Dendritic cell treated with granulocyte-macrophage colony-stimulating factor and Interleukin-4, amounts not matched to agents 40 ng/mL and 50 ng/mL, for 4 days (primary cell): ENCODE results near the gene MCTS1.
"Not testable (repeated sequence)": the region's sequence is repeated elsewhere in the genome, so short reads cannot be mapped to it uniquely, and the experiment has no call there.

Experiments
- H3K27ac Mint-ChIP-seq: one replicate; pipeline ENCODE4 v1.8.0; 2022; ENCODE audit warnings: mild to moderate bottlenecking, mixed read lengths
- H3K27me3 Mint-ChIP-seq: one replicate; pipeline ENCODE4 v1.8.0; 2022; ENCODE audit warnings: mild to moderate bottlenecking, mixed read lengths
- H3K36me3 Mint-ChIP-seq: one replicate; pipeline ENCODE4 v1.8.0; 2022; ENCODE audit warnings: low read depth, mixed read lengths
- H3K4me1 Mint-ChIP-seq: one replicate; pipeline ENCODE4 v1.8.0; 2022; ENCODE audit warnings: low read depth, mixed read lengths
- H3K4me3 Mint-ChIP-seq: one replicate; pipeline ENCODE4 v1.8.0; 2022; ENCODE audit warnings: mild to moderate bottlenecking, moderate library complexity, mixed read lengths
- H3K9me3 Mint-ChIP-seq: one replicate; pipeline ENCODE4 v1.8.0; 2022; ENCODE audit warnings: mixed read lengths
- intact Hi-C: fragments of 100-400 bp; cut with micrococcal nuclease; formaldehyde crosslinking; loops from one replicate; pipeline ENCODE4 v1.15.0; 2022

MCTS1 gene

DNA sequence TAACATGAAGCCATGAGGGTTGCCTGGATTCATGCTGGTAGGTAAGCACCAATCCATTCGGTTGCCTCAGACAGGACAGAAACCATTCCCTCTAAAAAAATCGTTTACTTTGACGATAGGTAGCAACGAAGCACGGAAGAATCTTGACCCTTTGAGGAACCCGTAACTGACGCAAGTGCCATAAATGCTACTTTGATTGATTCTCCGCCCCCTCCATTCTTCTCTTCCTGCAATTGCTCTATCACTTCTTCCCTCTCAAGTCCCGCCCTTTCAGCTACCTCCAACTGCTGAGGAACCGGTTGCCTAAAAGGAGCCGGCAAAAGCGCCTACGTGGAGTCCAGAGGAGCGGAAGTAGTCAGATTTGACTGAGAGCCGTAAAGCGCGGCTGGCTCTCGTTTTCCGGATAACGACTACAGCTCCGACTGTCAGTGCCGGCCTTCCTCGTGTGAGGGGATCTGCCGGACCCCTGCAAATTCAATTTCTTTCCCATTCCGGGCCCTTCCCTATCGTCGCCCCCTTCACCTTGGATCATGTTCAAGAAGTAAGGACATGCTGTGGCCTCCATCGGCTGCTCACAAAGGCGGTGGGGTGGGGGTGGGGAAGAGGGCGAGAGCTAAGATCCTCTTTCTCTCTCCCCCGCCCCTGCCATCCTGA is at the start of gene MCTS1:
TSS of gene MCTS1 (plus strand) at position 395 of the 654 bp plus-strand sequence. CDS start at position 531, 136 bp downstream.
- Mint-ChIP-seq H3K27ac (peak within 1 kb of the TSS; percentile 99), H3K9me3 (no peaks in the 10 kb centered on the region), H3K4me3 (peak within 1 kb of the TSS; percentile 90), H3K4me1 (peaks cover 6% of the 10 kb centered on the region), H3K27me3 (no peaks in the 10 kb centered on the region), H3K36me3 (peaks cover 13% of the 10 kb centered on the region)
- intact Hi-C loops: loop anchor here (1.0 kb wide), 1 partner anchor 43 kb away; no protein-coding TSS in a partner anchor

DNA sequence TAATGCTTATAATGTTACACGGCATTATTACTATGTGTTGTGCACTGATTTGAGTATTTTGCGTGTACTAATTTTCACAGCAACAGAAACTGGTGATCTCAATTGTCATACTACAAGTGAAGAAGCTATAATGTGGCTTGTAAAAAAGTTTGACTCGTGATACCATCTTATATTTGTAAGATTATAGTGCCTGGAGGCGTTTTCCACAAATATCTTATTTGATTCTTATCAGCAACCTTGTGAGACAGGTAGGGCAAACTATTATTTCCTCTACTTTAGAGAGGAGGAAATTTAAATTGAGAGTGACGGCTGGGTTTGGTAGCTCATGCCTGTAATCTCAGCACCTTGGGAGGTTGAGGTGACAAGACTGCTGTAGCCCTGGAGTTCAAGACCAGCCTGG is 47.6 kb upstream of the MCTS1 start:
- intact Hi-C loops: no loop called here
- Mint-ChIP-seq H3K27ac (no peak overlapping the region), H3K36me3 (peaks cover 25% of the 10 kb centered on the region), H3K27me3 (no peaks in the 10 kb centered on the region), H3K4me1 (no peaks in the 10 kb centered on the region), H3K9me3 (no peaks in the 10 kb centered on the region), H3K4me3 (no peak overlapping the region)

GRCh38 chrX:120559804-120560203 is 44.1 kb upstream of the MCTS1 start:
- intact Hi-C loops: loop anchor here (2.0 kb wide), 2 partner anchors 71 to 75 kb away; partner anchors contain the start of gene C1GALT1C1
- H3K27me3 Mint-ChIP-seq: no peaks in the 10 kb centered on the region
- H3K4me3 Mint-ChIP-seq: peak overlapping the region; percentile 95
- no peaks in the 10 kb centered on the region for H3K9me3 Mint-ChIP-seq
- H3K36me3 Mint-ChIP-seq: peaks cover 28% of the 10 kb centered on the region
- H3K27ac Mint-ChIP-seq: peak overlapping the region; percentile 93
- H3K4me1 Mint-ChIP-seq: peaks cover 7% of the 10 kb centered on the region

GRCh38 chrX:120560405-120560841 is 43.5 kb upstream of the MCTS1 start:
- Mint-ChIP-seq H3K27me3 (no peaks in the 10 kb centered on the region), H3K36me3 (peaks cover 21% of the 10 kb centered on the region), H3K4me3 (peak overlapping the region; percentile 95), H3K9me3 (no peaks in the 10 kb centered on the region), H3K27ac (peak overlapping the region; percentile 93), H3K4me1 (peaks cover 7% of the 10 kb centered on the region)
- intact Hi-C loops: loop anchor here (2.0 kb wide), 2 partner anchors 70 to 76 kb away; partner anchors contain the start of gene C1GALT1C1

GRCh38 chrX:120560842-120561633 is 42.9 kb upstream of the MCTS1 start, which contains the start of gene CUL4B:
TSS of gene CUL4B (minus strand) at chrX:120560962. CDS start at chrX:120560638, 324 bp downstream.
- no peaks in the 10 kb centered on the region for H3K27me3 Mint-ChIP-seq
- peaks cover 7% of the 10 kb centered on the region for H3K4me1 Mint-ChIP-seq
- intact Hi-C loops: loop anchor here (1.0 to 2.0 kb wide), 3 partner anchors 43 to 76 kb away; partner anchors contain the start of genes C1GALT1C1 and MCTS1
- peak within 1 kb of the TSS; percentile 93 for H3K27ac Mint-ChIP-seq
- peaks cover 19% of the 10 kb centered on the region for H3K36me3 Mint-ChIP-seq
- H3K4me3 Mint-ChIP-seq: peak within 1 kb of the TSS; percentile 95
- no peaks in the 10 kb centered on the region for H3K9me3 Mint-ChIP-seq

GRCh38 chrX:120561634-120562568 is 42.0 kb upstream of the MCTS1 start:
- H3K27me3 Mint-ChIP-seq: no peaks in the 10 kb centered on the region
- H3K4me3 Mint-ChIP-seq: peak overlapping the region; percentile 95
- H3K36me3 Mint-ChIP-seq: peaks cover 19% of the 10 kb centered on the region
- H3K27ac Mint-ChIP-seq: peak overlapping the region; percentile 93
- H3K9me3 Mint-ChIP-seq: no peaks in the 10 kb centered on the region
- H3K4me1 Mint-ChIP-seq: peaks cover 7% of the 10 kb centered on the region
- intact Hi-C loops: loop anchor here (1.0 to 2.0 kb wide), 3 partner anchors 42 to 77 kb away; partner anchors contain the start of genes C1GALT1C1 and MCTS1

- Mint-ChIP-seq H3K27me3 (no peaks in the 10 kb centered on the region), H3K4me3 (peak overlapping the region; percentile 21), H3K4me1 (peaks cover 7% of the 10 kb centered on the region), H3K36me3 (peaks cover 15% of the 10 kb centered on the region), H3K9me3 (no peaks in the 10 kb centered on the region), H3K27ac (peak overlapping the region; percentile 93)
- intact Hi-C loops: no loop called here
Observed at GRCh38 chrX:120562569-120562926, 41.4 kb upstream of the MCTS1 start.

GRCh38 chrX:120564925-120565324 is 39.0 kb upstream of the MCTS1 start:
- no peak overlapping the region for H3K4me3 Mint-ChIP-seq
- intact Hi-C loops: no loop called here
- H3K36me3 Mint-ChIP-seq: peaks cover 14% of the 10 kb centered on the region
- peaks cover 7% of the 10 kb centered on the region for H3K4me1 Mint-ChIP-seq
- H3K27ac Mint-ChIP-seq: no peak overlapping the region
- H3K27me3 Mint-ChIP-seq: no peaks in the 10 kb centered on the region
- no peaks in the 10 kb centered on the region for H3K9me3 Mint-ChIP-seq

DNA sequence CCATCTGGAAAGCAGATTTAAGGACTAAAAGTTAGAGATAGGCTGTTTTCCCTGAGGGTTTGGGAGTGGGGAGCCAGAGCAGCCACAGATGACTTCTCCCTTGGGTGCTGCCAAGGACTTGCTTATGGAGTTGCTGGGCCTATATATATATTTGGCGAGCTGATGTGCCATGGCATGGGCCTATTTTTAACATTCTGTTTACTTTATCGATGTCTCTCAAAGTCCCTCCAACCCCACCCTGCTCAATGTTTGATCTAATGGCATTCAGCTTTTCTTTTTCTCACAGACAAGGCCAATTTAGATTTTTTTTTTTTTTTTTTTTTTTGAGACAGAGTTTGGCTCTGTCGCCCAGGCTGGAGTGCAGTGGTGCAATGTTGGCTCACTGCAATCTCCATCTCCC is 37.1 kb upstream of the MCTS1 start:
- Mint-ChIP-seq H3K27ac (no peak overlapping the region), H3K9me3 (no peaks in the 10 kb centered on the region), H3K4me1 (peaks cover 7% of the 10 kb centered on the region), H3K4me3 (no peak overlapping the region), H3K27me3 (no peaks in the 10 kb centered on the region), H3K36me3 (peaks cover under 1% of the 10 kb centered on the region)
- intact Hi-C loops: no loop called here

DNA sequence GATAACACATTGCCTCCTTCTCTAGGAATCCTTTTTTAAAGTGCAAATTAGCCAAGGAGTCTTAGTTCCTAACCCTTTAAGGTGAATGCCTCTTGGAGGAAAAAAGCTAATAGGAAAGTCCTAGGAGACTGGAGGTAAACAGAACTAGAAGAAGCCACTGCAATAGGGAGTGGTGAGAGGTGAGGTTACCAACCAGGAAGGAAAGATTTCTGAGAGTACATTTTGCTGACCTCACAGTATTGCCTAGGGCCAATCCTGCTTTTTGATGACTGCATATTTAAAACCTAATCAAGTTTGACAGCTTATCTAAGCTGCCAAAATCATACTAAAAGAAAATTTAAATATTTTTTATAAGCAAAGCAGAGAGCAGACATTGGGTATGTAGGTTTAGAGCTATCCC is 35.9 kb upstream of the MCTS1 start:
- Mint-ChIP-seq H3K4me1 (no peaks in the 10 kb centered on the region), H3K4me3 (no peak overlapping the region), H3K9me3 (no peaks in the 10 kb centered on the region), H3K27ac (no peak overlapping the region), H3K36me3 (no peaks in the 10 kb centered on the region), H3K27me3 (no peaks in the 10 kb centered on the region)
- intact Hi-C loops: no loop called here

DNA sequence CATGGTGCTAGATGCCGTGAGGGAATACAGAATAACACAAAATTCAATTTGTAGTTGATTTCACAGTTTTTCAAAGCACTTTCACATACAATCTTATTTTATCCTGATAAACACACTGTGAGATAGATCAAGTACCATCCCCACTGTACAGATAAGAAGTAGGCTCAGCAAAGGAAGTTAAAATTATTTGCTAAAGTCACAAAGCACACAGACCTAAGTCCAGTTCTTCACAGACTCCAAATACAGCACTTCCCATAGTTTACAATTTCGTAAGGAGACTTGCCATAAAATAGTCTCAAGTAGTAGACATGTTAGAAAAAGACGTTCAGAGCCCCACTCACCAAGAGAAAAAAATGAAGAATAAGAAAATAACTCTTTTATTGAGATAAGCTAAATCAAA is 35.3 kb upstream of the MCTS1 start:
- Mint-ChIP-seq H3K9me3 (no peaks in the 10 kb centered on the region), H3K4me1 (no peaks in the 10 kb centered on the region), H3K4me3 (no peak overlapping the region), H3K36me3 (no peaks in the 10 kb centered on the region), H3K27ac (no peak overlapping the region), H3K27me3 (no peaks in the 10 kb centered on the region)
- intact Hi-C loops: no loop called here

GRCh38 chrX:120570011-120570600 is 33.8 kb upstream of the MCTS1 start:
- Mint-ChIP-seq H3K9me3 (no peaks in the 10 kb centered on the region), H3K4me3 (no peak overlapping the region), H3K27ac (no peak overlapping the region), H3K36me3 (no peaks in the 10 kb centered on the region), H3K27me3 (no peaks in the 10 kb centered on the region), H3K4me1 (no peaks in the 10 kb centered on the region)
- intact Hi-C loops: no loop called here

GRCh38 chrX:120573806-120574205 is 30.1 kb upstream of the MCTS1 start:
- H3K9me3 Mint-ChIP-seq, H3K36me3 Mint-ChIP-seq, H3K27ac Mint-ChIP-seq, H3K27me3 Mint-ChIP-seq, H3K4me1 Mint-ChIP-seq, intact Hi-C loops, H3K4me3 Mint-ChIP-seq: not testable (repeated sequence)
